ENCODE measurements around the gene CCL5. TPM values are rescaled to one million over a fixed set of nuclear protein-coding genes. Genes with fewer than 3 reads are reported as not detected.

The CCL5 gene
- polyA plus RNA-seq, 2 of the 4 experiments (the other 2 are of a cell fraction) = 0.12 to 0.31 TPM

DNA sequence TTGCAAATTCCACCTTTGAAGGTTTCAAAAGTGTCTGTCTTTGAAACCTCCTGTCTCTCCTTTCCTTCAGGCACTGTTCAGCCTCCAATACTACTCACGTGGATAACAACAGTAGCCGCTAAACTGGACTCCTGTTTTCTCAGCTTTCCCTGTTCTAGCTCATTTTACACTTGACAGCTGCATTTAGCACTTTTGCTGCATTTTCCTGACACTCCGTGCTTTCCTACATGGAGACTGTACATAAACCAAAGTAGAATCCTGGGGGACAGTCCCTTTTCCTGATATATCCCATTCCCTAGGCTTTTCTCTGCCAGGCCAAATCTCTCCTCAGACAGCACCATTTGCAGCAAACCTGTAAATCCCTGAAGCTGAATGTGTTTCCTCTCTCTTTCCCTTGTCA lies 3.6 kb downstream of the CCL5 start (continued):
- TF ChIP-seq, protein P1, sequence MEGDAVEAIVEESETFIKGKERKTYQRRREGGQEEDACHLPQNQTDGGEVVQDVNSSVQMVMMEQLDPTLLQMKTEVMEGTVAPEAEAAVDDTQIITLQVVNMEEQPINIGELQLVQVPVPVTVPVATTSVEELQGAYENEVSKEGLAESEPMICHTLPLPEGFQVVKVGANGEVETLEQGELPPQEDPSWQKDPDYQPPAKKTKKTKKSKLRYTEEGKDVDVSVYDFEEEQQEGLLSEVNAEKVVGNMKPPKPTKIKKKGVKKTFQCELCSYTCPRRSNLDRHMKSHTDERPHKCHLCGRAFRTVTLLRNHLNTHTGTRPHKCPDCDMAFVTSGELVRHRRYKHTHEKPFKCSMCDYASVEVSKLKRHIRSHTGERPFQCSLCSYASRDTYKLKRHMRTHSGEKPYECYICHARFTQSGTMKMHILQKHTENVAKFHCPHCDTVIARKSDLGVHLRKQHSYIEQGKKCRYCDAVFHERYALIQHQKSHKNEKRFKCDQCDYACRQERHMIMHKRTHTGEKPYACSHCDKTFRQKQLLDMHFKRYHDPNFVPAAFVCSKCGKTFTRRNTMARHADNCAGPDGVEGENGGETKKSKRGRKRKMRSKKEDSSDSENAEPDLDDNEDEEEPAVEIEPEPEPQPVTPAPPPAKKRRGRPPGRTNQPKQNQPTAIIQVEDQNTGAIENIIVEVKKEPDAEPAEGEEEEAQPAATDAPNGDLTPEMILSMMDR (IDR thresholded peaks at IDR 0.05) = no peak

DNA sequence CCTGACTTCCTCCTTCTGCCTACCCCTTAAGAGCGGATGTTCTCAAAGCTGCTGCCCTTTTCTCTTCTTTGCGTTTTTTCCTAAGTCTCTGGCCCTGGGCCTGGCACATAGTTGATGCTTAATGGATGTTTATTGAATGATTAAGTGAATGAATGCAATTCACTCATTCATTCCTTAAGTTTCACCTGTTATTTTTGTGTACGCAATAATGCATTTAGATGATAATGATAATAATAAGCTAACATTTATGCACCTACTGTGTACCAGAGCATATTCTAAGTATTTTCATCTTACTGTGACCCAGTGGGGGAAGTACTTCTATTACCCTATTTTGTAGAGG lies 4.4 kb downstream of the CCL5 start:
- ChIA-PET CTCF (interaction anchor here (0.6 to 1.3 kb wide), 5 partner anchors 27 to 607 kb away, joined by 3 to 4 read pairs (median 3); no protein-coding TSS in a partner anchor), POLR2A (no interaction called here)
- WGBS (ENCODE audit: missing lambda C conversion rate) = 75% methylated on average over 3 of the region's 3 CpGs
- DNase-seq (ENCODE audit: low read depth in 1 of 2, low spot score in 1 of 2) = no peak
- Histone ChIP-seq H3K4me1 (no peaks in the 10 kb centered on the region), H3K27ac (no peak overlapping the region), H3K4me3 (no peak overlapping the region), H3K9me3 (no peaks in the 10 kb centered on the region), H3K4me2 (no peak overlapping the region)
- no peak for TF ChIP-seq JUNB (IDR thresholded peaks at IDR 0.05)
- no peak for TF ChIP-seq ZFP36 (IDR thresholded peaks at IDR 0.05; ENCODE audit: borderline replicate concordance, partially characterized antibody)
- TF ChIP-seq CEBPB (IDR thresholded peaks at IDR 0.05) = no peak
- TF ChIP-seq RNF2 (IDR thresholded peaks at IDR 0.05; ENCODE audit: borderline replicate concordance, low read depth) = no peak
- TF ChIP-seq RFX5 (IDR thresholded peaks at IDR 0.05) = no peak
- TF ChIP-seq CBX8 (IDR thresholded peaks at IDR 0.05) = no peak
- no peak for TF ChIP-seq HOXA7 (CRISPR knock-in tag; IDR thresholded peaks at IDR 0.05)
- no peak for TF ChIP-seq EHMT2 (IDR thresholded peaks at IDR 0.05; ENCODE audit: low read depth)
- TF ChIP-seq, protein P2, sequence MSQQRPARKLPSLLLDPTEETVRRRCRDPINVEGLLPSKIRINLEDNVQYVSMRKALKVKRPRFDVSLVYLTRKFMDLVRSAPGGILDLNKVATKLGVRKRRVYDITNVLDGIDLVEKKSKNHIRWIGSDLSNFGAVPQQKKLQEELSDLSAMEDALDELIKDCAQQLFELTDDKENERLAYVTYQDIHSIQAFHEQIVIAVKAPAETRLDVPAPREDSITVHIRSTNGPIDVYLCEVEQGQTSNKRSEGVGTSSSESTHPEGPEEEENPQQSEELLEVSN (IDR thresholded peaks at IDR 0.05; ENCODE audit: borderline replicate concordance, low read depth) = no peak
- TF ChIP-seq ZC3H11A (IDR thresholded peaks at IDR 0.05) = no peak
- TF ChIP-seq HOXB5 (CRISPR knock-in tag; IDR thresholded peaks at IDR 0.05) = no peak
- no peak for TF ChIP-seq ESRRA (IDR thresholded peaks at IDR 0.05; ENCODE audit: borderline replicate concordance, low read length)
- no peak for TF ChIP-seq POLR2A (IDR thresholded peaks at IDR 0.05; ENCODE audit: low read length)
- ATAC-seq = no peak
- FAIRE-seq = no peak

DNA sequence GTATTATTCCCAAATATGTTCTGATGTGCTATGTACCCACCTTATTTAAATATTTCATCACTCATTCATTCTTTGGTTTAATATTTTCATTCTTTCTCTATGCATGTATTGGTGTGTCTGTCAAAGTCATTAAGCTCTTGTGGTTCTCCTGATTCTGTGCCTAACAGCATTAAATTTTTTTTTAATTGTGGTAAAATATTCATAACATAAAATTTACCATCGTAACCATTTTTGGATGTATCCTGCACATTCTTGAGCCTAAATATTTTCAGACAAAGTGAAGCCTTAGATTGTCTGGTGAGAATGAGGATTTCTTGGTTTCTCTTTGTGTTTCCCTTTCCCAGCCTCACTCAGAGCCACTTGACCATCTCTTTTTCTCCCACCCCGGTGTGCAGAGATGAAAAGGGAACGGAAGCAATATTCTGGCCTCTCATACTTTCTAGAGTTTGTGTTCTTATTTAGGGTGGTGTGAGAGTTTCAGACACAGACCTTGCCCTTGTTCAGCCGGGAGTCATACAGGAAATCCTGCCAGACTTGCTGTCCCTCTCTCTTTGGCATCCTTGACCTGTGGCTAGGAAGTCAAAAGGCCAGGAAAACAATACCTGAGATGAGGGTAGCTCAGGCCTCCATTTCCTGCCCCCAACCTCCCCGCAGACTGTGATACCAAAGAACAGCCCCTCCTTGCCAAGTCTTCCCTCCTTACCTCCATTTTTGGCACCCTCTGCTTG lies 4.9 kb downstream of the CCL5 start:
- no peak for ATAC-seq
- ChIA-PET CTCF (interaction anchor here (0.6 to 1.3 kb wide), 3 partner anchors 29 to 111 kb away, joined by 3 to 4 read pairs (median 3); no protein-coding TSS in a partner anchor), POLR2A (no interaction called here)
- no peak for TF ChIP-seq NPAS2 (CRISPR knock-in tag; IDR thresholded peaks at IDR 0.05; ENCODE audit: borderline replicate concordance)
- WGBS (ENCODE audit: missing lambda C conversion rate) = 58% methylated on average over 5 of the region's 5 CpGs
- Histone ChIP-seq H3K4me2 (no peak overlapping the region), H3K9me3 (no peaks in the 10 kb centered on the region), H3K4me1 (no peaks in the 10 kb centered on the region), H3K27ac (no peak overlapping the region), H3K4me3 (no peak overlapping the region)
- DNase-seq (ENCODE audit: low read depth in 1 of 2, low spot score in 1 of 2) = no peak
- no peak for FAIRE-seq

DNA sequence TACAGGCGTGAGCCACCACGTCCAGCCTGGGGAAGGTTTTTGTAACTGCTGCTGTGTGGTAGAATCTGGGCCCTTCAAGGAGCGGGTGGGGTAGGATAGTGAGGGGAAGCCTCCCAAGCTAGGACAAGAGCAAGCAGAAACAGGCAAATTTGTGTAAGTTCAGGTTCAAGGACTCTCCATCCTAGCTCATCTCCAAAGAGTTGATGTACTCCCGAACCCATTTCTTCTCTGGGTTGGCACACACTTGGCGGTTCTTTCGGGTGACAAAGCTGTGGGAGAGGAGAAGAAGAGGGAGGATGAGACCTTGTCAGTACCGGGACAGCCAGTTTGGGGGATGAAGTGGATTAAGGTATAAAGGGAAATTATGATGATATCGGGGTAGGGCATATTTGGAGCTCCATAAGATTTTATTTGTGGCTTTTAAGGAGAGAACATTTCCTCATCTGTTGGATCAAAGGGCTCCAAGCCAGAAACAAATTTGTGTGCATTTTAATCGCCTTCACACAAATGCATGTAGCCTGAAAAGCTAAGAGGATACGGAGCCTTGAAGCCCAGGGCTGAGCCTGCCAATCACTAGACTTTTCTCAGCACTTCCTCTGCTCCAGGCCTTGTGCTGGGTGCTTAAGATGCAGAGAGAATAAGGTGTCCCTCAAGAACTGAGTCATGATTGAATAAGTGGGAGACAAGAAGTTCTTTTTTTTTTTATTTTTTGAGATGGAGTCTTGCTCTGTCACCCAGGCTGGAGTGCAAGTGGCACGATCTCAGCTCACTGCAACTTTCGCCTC lies 7.8 kb downstream of the CCL5 start:
- Histone ChIP-seq H3K4me3 (no peak overlapping the region), H3K4me1 (no peaks in the 10 kb centered on the region), H3K4me2 (no peak overlapping the region), H3K27ac (no peak overlapping the region), H3K9me3 (no peaks in the 10 kb centered on the region)
- DNase-seq (ENCODE audit: low read depth in 1 of 2, low spot score in 1 of 2) (no peak), FAIRE-seq (no peak), ATAC-seq (no peak)
- POLR2A ChIA-PET = no interaction called here
- CTCF ChIA-PET = interaction anchor here (1.0 to 1.9 kb wide), 6 partner anchors 8 to 125 kb away, joined by 3 to 8 read pairs (median 6); partner anchors contain the start of gene CCL5
- TF ChIP-seq CBX8 (IDR thresholded peaks at IDR 0.05) = no peak
- 89% methylated on average over 12 of the region's 12 CpGs for WGBS (ENCODE audit: missing lambda C conversion rate)

Measured in A549 (cell line).